Left ventricle myocardium inferior (tissue), 1 donor: ENCODE data around the gene IFI6. TPM values are rescaled to one million over a fixed set of nuclear protein-coding genes. Genes with fewer than 3 reads are reported as not detected.
A peak's percentile ranks its signal among the peaks of the same experiment; 100 is the strongest.
"Not testable (repeated sequence)": the region's sequence is repeated elsewhere in the genome, so short reads cannot be mapped to it uniquely, and the experiment has no call there.

Experiments
- DNase-seq: peaks from one replicate; pipeline ENCODE4 v3.0.0-alpha.2; 2020
- H3K27ac ChIP-seq: fragments of 200-600 bp; replicated peaks from 2 replicates; pipeline ENCODE4 v1.8.0; 2021
- H3K27me3 ChIP-seq: fragments of 200-600 bp; 2 replicates; pipeline ENCODE4 v1.8.0; 2021; ENCODE audit warnings: low read depth
- H3K36me3 ChIP-seq: fragments of 200-600 bp; 2 replicates; pipeline ENCODE4 v1.8.0; 2021
- H3K4me1 ChIP-seq: fragments of 200-600 bp; 2 replicates; pipeline ENCODE4 v1.8.0; 2021
- H3K4me3 ChIP-seq: fragments of 200-600 bp; 2 replicates; pipeline ENCODE4 v1.8.0; 2021; ENCODE audit warnings: mild to moderate bottlenecking, moderate library complexity
- H3K9me3 ChIP-seq: fragments of 200-600 bp; replicated peaks from 2 replicates; pipeline ENCODE4 v1.8.0; 2021
- intact Hi-C: fragments of 100-400 bp; cut with micrococcal nuclease; formaldehyde crosslinking; loops from one replicate; pipeline ENCODE4 v1.11.0; 2022
- total RNA-seq: library from RNA; stranded (reverse); fragmentation: NEBNext Ultra II Directional; extraction: Animal tissue kit (Norgen Biotek cat#: 25700); gene quantifications from one replicate; pipeline ENCODE4 v1.2.1, GENCODE V29; 2021
- TF ChIP-seq, protein P1 (sequence below): fragments of 200-600 bp; IDR thresholded peaks from 2 replicates; pipeline ENCODE4 v1.8.0; 2021; ENCODE audit warnings: antibody characterized with exemption, mild to moderate bottlenecking, borderline replicate concordance
- donor health status: DM: no; HTN: yes; CAD: no; lungs with severe emphysema.

The IFI6 gene
- total RNA-seq, 1 donor from 2014 or later = 39.2 TPM

DNA sequence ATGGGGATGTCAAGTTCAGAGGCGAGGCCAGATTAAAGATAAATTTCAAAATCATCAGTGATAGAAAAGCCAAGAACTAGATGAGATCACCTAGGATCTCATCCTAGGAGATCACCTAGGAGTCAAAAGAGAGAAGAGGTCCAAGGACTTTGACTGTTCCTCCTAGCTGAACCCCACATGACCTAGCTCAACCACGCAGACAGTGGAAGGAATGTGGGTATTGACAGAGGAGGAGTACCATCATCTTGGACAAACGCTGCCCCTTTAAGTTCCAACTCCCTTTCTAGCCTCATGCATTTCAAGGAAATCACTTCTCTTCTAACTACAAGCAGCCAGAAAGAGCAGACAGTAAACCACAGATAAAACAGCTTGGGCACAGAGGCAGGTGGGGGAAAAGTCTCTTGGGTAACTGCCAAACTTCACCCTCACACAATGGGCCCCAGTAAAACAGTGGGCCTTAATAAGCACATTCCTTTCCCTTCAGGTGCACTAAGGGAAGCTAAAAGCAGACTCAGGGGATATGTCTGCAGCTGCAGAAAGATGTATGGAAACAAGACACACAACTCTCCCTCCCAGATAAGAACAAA, 41.2 kb upstream of the IFI6 start:
- H3K27me3 ChIP-seq = peaks cover 13% of the 10 kb centered on the region
- H3K27ac ChIP-seq = no peak overlapping the region
- DNase-seq = no peak
- TF ChIP-seq, protein P1, sequence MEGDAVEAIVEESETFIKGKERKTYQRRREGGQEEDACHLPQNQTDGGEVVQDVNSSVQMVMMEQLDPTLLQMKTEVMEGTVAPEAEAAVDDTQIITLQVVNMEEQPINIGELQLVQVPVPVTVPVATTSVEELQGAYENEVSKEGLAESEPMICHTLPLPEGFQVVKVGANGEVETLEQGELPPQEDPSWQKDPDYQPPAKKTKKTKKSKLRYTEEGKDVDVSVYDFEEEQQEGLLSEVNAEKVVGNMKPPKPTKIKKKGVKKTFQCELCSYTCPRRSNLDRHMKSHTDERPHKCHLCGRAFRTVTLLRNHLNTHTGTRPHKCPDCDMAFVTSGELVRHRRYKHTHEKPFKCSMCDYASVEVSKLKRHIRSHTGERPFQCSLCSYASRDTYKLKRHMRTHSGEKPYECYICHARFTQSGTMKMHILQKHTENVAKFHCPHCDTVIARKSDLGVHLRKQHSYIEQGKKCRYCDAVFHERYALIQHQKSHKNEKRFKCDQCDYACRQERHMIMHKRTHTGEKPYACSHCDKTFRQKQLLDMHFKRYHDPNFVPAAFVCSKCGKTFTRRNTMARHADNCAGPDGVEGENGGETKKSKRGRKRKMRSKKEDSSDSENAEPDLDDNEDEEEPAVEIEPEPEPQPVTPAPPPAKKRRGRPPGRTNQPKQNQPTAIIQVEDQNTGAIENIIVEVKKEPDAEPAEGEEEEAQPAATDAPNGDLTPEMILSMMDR = no peak
- H3K9me3 ChIP-seq = peaks cover 11% of the 10 kb centered on the region
- H3K36me3 ChIP-seq = no peaks in the 10 kb centered on the region
- no peak overlapping the region for H3K4me3 ChIP-seq
- no peaks in the 10 kb centered on the region for H3K4me1 ChIP-seq
- intact Hi-C loops = no loop called here

DNA sequence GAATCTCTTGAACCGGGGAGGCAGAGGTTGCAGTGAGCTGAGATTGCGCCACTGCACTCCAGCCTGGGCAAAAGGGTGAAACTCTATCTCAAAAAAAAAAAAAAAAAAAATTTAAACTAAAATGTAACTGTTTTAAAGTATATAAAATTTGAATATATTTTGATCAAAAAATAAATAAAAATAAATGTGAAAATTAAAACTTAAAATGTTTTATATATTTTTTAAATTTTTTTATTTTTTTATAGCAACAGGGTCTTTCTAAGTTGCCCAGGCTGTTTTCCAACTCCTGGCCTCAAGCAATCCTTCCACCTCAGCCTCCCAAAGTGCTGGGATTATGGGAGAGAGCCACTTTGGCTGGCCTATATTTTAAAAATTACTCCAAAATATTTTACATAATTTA, 38.6 kb upstream of the IFI6 start:
- no peaks in the 10 kb centered on the region for H3K36me3 ChIP-seq
- no peaks in the 10 kb centered on the region for H3K4me1 ChIP-seq
- H3K27ac ChIP-seq = no peak overlapping the region
- peaks cover 3% of the 10 kb centered on the region for H3K27me3 ChIP-seq
- TF ChIP-seq, protein P1 = no peak
- intact Hi-C loops = no loop called here
- no peaks in the 10 kb centered on the region for H3K9me3 ChIP-seq
- no peak overlapping the region for H3K4me3 ChIP-seq
- no peak for DNase-seq

DNA sequence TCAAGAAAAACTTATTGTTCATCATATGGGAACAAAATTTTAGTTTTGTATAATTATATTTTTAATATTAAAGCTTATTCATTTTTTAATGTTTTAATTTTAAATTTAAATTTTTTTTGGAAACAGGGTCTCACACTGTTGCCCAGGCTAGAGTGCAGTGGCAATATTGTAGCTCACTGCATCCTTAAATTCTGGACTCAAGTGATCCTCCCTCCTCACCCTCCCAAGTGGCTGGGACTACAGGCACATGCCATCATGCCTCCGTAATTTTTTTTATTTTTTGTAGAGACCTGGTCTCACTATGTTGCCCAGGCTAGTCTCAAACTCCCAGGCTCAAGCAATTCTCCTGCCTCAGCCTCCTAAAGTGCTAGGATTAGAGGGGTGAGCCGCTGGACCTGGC, 33.6 kb upstream of the IFI6 start:
- no peaks in the 10 kb centered on the region for H3K27me3 ChIP-seq
- no peaks in the 10 kb centered on the region for H3K36me3 ChIP-seq
- intact Hi-C loops = no loop called here
- no peak overlapping the region for H3K4me3 ChIP-seq
- DNase-seq = no peak
- no peak overlapping the region for H3K27ac ChIP-seq
- H3K4me1 ChIP-seq = no peaks in the 10 kb centered on the region
- peaks cover 9% of the 10 kb centered on the region for H3K9me3 ChIP-seq
- TF ChIP-seq, protein P1 = no peak

- TF ChIP-seq, protein P1 = no peak
- H3K9me3 ChIP-seq = peaks cover 9% of the 10 kb centered on the region
- H3K36me3 ChIP-seq = no peaks in the 10 kb centered on the region
- no peaks in the 10 kb centered on the region for H3K27me3 ChIP-seq
- intact Hi-C loops = no loop called here
- H3K27ac ChIP-seq = no peak overlapping the region
- DNase-seq = no peak
- no peak overlapping the region for H3K4me3 ChIP-seq
- H3K4me1 ChIP-seq = no peaks in the 10 kb centered on the region
These were observed 33.0 kb upstream of the IFI6 start for GRCh38 chr1:27704958-27705357.

- H3K4me3 ChIP-seq, DNase-seq, H3K36me3 ChIP-seq, H3K27ac ChIP-seq, intact Hi-C loops, H3K9me3 ChIP-seq, H3K27me3 ChIP-seq, H3K4me1 ChIP-seq: not testable (repeated sequence)
These were observed 24.8 kb upstream of the IFI6 start for GRCh38 chr1:27696835-27697234.

DNA sequence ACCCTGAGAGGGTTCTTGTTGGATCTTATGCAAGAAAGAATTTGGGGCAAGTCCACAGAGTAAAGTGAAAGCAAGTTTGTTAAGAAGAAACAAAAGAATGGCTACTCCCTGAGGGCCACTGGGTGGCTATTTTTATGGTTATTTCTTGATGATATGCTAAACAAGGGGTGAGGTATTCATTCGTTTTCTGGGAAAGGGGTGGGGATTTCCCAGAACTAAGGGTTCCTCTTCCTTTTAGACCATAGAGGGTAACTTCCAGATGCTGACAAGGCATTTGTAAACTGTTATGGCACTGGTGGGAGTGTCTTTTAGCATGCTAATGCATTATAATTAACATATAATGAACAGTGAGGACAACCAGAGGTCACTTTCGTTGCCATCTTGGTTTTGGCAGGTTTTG, 18.2 kb upstream of the IFI6 start:
- TF ChIP-seq, protein P1 = no peak
- intact Hi-C loops = no loop called here

More for the DNA sequence above, 18.2 kb upstream of the IFI6 start:
- H3K4me3 ChIP-seq = no peak overlapping the region
- H3K9me3 ChIP-seq = peaks cover 5% of the 10 kb centered on the region
- no peak for DNase-seq
- peaks cover 10% of the 10 kb centered on the region for H3K4me1 ChIP-seq
- no peaks in the 10 kb centered on the region for H3K27me3 ChIP-seq
- H3K27ac ChIP-seq = peak overlapping the region; percentile 24
- H3K36me3 ChIP-seq = no peaks in the 10 kb centered on the region
